ENCODE measurements around the gene COLQ.
"Not testable (repeated sequence)": the region's sequence is repeated elsewhere in the genome, so short reads cannot be mapped to it uniquely, and the experiment has no call there.

COLQ gene

DNA sequence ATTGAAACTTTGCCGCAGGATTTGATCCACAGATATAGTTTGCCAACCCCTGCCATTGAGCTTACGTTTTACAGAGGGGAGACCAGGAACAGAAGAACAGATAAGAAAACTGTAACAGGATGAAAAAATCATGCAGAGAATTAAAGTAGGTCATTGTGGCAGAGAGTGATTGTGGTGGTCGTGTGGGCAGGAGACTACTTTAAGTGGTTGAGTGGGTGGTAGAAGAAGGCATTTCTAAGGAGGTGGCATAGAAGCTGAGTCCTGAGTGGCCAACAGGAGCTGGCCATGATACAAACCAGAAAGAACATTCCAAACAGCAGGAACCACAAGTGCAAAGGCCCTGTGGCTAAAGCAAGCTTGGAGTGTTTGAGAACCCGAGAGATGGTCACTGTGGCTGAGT is 34.5 kb downstream of the COLQ start:
- no peak for DNase-seq

DNA sequence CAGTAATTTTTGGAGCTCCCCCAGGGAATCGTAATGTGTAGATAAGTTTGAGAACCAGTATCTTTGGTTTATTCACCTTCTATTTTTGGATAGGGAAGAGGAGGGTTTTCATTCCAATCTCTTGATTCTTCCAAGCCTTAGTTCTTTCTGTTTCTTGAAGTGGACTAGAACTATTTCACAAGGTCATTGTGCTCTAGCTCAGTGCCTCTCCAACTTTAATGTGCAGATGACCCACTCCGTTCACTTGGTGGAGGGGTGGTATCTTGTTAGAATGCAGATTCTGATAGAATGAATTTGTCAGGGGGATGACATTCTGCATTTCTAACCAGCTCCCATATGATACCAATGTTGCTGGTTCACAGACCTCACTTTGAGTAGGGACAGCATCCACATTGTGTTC is 35.5 kb downstream of the COLQ start:
- no peak for DNase-seq

DNA sequence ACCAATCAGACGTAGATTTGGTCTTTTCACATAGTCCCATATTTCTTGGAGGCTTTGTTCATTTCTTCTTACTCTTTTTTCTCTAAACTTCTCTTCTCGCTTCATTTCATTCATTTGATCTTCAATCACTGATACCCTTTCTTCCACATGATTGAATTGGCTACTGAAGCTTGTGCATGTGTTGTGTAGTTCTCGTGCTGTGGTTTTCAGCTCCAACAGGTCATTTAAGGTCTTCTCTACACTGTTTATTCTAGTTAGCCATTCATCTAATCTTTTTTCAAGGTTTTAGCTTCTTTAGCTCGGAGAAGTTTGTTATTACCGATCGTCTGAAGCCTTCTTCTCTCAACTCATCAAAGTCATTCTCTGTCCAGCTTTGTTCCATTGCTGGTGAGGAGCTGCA is 37.0 kb downstream of the COLQ start:
- not testable (repeated sequence) for DNase-seq

DNA sequence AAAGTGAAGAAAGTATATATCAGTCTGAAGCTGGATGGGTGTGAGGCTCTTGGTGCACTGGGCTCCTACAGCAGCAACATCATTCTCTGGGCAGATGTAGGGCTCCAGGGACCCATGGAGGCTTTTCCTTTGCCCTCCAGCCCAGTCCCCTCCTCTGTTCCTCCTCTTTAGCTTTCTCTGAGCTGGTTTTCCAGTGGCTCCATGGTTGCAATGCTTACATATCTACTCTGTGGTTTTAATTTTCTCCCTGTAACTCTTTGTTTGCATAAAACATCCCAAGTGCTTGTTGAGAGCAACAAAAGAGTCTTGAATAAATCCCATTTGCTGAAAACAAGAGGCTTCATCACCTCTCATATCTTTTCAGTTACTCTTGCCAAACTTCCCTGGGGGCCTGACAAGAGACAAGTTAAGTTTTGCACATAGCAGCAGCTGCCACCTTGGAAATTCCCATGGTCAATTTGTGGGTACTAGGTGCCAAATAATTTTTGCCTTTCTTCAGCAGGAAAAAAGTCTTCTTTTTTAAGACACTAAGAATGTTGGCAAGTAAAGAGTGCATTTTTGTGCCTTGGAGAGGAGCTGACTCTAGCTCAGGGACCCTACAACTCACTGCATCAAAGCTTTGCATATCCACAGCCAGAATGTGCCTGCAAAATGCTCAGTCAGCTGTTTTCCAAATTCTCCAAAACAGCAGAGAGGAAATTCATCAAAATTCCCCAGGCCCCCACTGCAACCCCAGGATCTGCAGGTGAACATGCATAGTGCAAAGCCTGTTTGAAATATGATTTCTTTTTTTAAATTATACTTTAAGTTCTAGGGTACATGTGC is 41.9 kb downstream of the COLQ start:
- no peak for DNase-seq

DNA sequence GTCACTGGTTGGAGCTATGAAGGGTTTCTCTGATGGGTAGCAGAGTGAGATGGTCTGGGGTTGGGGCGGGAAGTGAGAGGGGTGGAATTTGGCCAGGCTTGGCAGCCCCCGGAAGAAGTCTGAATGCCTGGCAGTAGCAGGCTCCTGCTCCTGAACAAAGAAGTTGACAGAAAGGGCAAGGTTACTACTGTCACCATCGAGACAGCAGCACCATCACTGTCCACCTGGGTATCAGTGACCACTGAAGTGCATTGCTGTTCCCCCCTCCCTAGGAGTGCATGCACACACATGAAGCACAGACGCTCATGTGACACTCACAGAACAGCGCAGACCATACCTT is 42.9 kb downstream of the COLQ start:
- DNase-seq: no peak

DNA sequence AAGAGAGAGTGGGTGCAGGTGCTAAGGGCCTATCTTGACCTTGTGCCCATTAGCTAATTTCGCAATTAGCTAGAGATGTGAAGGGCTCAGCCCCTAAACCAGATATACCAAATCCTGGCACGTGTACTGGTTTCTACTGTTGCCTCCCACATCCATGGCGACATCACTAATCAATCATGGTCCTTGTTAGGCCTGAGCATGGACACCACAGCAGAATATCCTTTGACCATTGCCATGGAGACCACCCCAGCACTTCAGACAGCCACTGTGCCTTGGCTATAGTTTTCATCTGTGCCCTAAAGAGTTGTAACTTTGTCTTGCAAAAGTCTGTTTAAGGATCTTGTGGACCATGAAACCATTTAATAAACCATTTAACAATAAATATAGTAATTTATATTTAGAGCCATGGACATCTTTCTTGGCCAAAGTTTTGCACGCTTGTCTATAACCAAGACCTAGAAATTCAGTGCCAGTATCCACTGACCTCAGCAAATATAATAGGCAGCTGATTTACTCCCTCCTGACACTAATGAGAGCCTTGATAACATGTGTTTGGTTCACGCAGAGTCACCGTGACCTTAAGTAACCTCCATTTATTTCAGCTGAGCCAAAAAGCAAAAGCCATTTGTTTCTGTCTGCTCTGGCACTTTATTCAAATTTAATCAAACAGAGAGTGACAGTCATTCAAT is 43.4 kb downstream of the COLQ start:
- DNase-seq: no peak

DNA sequence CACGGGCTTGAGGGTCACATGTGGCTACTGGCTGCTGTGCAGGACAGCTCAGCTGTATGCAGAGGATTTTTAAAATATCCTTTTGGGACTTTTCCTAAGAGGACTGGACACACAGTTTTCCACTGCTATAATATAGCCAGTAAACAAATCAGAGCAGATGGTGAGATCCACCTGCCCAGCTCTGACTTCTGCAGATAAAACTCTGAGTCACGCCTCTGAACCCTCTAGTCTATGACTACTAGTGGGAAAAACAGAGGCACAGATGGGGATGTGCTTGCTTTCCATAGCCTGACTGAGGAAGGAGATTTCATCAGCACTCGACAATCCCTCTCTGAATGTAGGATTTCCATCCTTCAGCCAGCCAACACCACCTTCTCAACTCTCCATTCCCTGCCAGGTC is 45.1 kb downstream of the COLQ start:
- DNase-seq: no peak

DNA sequence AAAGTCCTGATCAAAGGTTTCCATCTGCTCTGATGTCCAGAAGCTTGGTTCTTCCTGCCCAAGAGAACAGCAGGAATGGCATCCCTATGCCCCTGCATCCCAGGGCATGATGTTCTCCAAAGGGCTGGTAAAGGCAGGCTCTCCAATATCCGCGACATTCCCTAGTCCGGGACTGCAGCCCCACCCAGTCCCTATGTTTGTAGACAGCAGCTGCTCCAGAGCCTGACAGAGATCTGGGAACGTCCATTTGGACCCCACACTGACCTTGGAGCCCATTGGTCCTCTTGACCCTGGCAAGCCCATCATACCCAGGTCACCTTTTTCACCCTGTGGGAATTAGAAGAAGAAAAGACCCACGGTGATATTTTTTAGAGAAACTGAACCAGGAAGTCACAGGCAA is 46.3 kb downstream of the COLQ start:
- no peak for DNase-seq

DNA sequence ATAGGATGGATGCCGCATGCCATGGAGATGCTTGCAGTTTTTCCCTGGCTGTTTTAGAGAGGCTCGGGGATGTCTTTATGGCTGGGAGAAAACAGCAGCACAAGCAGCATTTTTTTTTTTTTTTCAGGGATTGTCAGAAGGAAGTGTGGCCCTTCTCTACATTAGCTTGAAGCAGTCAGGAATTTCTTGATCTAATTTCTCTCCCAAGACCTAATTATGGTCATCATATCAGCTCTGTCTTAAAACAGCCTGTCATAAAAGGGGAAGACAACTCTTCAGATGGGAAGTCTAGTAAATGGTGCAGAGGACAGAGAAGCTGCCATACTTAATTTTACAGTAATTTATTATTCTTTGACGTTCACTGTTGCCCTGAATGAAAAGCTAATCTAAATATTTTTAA is 49.6 kb downstream of the COLQ start:
- DNase-seq: no peak

DNA sequence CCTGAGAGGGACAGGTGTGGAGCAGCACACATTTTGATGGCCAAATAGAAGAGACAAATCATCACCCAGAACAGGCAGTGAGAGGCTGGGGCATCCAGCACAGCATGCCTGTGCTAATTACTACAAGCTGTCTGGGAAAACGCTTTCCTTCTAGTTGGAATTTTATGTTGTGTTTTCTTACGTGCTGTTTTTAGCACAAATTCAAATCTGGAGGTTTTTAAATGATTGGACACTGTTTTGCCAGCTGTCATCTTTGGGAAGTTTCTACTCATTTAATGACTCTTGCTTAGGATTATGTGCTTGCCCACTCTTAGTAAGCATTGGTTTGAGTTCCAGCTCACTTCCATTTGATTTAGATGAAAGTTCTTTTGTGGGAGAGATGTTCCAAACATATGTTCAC is 50.7 kb downstream of the COLQ start:
- DNase-seq: no peak

DNA sequence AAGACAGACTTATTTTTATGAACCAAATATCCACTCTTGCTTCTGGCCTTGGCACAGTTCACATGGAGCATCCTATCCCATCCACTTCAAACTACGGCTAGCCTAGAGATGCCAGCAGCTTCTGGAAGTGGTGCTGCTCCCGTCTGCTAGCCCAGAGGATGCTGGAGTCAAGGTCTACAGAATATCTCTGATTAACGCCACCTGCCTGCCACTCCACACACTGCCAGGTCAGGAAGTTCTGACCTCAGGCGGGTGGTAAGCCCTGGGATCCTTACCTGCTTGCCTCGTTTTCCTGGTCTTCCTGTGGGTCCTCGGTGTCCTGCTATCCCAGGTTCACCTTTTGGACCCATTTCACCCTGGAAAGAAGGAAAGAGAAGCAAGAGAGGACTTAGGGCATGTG is 51.2 kb downstream of the COLQ start:
- no peak for DNase-seq

DNA sequence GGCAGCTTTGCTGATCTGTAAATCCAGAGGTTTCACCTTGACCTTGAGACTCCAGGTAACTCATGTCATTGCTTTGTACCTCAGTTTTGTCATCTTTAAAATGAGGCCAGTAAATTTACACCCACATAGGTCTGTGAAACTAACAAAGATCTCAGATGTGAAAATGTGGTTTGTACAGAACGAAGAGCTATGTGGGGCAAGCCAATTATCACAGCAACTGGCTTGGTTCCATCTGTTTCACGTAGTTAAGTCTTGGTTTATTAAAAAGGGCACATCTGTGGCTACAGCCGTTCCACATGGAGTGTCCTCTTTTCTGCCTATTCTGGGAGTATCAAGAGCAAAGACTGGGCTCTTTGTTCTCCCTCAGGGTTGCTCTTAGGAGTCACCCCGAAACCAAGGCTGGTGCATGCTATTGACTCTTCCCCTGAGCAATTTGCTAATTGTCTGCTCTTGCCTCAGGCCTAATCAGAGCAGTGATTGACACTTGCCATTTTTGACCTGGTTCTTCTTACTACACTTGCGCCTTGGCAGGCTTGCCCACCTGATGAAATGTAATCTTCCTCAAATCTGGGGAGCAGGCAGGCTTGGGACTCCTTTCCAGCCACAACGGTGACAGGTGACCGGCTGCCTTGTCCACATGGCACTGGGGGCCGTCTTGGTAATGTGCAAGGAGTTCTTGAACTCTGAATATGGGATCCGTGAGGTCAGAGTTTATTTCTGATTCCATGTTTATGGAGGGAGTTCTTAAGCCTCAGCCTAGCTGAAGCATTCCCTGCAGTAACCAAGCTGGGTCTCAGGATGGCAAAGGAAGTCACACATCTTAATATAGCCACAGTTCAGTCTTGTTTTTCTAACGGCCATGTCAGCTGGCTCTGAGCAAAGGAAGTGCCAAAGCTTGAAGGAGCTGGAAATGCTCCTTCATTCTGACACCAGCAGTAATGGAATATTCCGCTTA is 54.0 kb downstream of the COLQ start:
- DNase-seq: no peak

DNA sequence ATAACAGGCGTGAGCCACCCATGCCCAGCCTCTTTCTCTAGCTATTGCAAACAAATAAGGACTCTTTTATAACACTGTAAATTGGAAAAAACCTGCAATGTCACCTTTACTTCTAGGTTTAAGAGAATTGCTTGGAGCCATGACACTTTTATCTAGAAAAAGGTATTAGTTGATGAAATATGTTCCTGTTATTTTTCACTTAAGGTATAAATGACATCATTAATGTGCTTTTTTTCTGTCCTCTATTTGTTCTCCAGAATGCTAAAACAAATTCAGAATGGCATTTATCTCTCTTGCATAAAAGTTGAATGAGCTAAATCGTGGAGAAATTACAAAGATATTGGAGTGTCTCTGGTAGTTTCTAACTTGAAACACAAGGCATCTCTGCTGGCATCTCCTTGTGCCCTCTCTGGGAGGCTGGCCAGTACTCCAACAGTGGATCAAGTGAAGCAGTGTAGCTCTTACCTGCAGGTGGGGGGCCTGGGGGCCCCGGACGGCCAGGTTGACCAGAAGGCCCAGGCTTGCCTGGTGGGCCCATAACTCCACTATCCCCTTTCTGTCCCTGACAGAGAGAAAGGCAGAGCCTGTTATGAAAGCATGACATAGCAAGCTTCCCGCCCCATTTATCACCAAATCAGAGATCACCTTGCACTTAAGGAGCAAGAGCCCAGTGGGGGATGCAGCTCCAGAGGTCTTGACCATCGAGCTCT is 55.5 kb downstream of the COLQ start:
- no peak for DNase-seq

DNA sequence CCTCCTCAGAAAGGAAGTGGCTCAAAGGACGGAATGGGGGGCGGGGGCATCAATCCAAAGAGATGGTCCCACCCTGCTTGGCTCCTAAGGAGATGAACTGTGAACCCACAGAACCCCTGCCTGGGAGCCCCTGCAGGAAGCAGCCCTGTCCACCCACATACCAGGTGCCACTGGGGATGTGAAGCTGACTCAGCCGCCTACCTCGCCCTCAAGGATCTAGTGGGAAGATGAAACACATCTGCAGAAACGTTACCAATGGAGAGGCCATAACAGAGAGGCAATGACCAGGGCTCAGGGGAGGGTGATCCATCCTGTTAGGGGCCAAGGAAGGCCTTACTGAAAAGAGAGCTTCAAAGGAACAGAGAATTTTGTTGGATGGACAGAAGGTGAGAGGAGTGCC is 59.1 kb downstream of the COLQ start:
- DNase-seq: no peak

DNA sequence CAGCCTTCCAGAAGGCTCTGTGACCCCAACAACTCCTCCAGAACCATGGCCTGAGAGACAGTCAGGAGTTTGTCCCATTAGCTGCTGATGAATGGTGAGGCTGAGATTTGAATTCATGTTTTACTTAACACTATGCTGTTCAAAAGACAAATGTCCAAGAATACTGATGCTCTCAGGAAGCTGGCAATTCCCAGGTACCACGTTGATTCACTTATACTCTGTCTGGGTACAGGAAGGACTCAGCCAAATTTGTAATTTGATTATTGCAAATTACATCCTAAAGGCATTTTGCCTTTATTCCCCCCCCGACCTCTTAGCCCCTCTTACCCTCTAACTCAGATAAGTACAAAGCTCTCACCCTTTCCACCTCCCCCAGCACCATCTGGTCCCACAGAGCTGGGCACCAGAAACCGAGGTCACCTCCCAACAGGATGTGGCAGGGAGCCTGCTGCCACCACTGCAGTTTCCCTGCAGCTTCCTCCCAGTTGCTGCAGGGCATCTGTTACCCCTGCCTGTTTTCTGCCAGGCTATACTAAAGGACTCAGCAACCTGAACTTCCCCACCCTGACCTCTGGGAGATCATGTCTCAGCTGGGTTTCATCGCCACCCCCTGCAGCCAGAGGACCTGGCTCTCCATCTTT is 60.5 kb downstream of the COLQ start:
- no peak for DNase-seq

DNA sequence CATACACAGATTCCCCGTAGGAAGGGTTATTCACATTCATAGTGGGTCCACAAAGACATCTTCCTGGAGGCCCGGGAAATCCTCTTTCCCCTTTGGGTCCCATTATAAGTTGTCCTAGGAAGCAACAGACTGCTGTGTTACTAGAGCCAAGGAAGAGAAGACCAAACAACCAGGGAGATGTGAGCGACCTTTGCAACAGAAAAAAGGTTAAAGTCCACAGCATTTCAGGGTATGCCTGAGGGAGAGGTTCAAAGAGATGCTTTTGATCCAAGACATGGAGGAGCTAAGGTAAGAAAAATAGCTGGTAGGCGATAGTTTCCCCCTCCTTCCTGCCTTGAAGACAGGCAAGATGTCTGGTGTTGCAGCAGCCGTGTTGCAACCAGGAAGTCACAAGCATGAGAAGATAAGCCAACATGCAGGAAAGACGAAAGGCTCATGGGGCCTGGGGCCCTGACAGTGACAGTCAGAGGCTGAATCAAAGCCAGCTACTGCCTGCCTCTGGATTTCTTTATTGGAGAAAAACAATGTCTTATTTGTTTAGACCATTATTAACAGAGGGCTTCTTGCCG is 63.2 kb downstream of the COLQ start:
- no peak for DNase-seq

DNA sequence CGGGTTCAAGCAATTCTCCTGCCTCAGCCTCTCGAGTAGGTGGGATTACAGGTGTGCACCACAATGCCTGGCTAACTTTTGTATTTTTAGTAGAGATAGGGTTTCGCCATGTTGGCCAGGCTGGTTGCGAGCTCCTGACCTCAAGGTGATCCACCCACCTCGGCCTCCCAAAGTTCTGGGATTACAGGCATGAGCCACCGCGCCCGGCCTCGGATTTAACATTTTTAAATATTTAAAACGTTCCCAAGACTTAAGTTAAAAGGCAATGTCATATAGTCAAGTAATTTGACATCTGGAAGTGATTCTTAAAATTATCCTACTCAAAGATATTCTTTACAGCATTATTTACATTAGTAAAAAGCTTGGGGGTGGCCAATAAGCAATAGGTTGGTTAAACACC is 64.6 kb downstream of the COLQ start:
- not testable (repeated sequence) for DNase-seq

DNA sequence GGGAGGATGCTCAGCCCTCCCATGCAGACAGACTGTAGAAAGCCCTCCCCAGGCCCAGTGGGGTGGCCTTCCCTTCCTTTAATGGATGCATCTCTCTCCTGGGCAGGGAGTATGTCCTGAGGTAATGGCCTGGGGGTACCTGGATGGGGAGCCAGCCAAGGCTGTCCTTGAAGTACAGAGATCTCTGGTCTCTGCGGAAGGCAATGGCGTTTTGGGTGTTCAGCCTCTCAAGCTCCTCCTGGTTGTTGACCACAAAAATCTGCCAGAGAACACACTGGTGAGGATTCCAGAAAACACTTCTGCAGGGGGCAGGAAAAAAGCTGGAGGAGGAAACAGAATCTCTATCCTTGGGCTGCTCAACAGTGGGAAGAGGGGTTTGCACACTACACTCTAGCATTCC is 65.2 kb downstream of the COLQ start:
- no peak for DNase-seq

DNA sequence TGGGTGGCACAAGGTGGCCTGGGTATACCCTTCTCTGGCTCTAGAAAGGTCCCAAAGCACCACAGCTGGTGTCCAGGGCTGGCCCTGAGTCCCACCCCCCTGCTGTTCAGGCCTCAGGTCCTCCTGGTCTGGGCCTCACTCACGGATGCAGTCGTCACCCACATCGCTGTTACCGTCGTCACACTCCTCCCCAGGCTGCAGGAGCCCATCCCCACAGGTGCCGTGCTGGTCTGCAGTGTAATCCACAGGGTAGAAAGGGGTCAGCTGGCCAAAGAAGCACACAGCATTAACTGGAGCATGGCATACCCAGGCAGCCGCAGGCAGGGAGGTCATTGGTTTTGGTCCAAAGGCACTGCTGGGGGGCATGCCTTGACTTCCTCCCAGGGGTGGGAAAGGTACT is 65.8 kb downstream of the COLQ start:
- DNase-seq: no peak

DNA sequence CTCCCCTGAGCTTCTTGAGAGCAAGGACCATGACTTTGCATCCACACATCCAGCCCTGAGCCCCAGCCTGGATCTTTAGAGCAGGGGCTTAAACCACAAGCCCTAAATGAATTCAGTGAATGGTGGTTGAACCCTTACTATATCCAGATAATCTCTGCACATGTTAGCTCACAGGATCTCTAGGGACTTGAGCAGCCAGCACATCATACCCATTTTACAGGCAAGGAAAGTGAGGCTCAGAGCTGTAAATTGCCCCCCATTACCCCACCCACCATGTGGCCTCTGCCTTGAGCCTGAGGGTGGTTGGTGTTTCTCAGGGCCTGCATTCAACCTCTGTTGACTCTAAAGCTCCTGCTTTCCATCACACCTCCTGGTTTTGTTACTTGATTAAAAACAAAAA is 66.5 kb downstream of the COLQ start:
- DNase-seq: no peak

DNA sequence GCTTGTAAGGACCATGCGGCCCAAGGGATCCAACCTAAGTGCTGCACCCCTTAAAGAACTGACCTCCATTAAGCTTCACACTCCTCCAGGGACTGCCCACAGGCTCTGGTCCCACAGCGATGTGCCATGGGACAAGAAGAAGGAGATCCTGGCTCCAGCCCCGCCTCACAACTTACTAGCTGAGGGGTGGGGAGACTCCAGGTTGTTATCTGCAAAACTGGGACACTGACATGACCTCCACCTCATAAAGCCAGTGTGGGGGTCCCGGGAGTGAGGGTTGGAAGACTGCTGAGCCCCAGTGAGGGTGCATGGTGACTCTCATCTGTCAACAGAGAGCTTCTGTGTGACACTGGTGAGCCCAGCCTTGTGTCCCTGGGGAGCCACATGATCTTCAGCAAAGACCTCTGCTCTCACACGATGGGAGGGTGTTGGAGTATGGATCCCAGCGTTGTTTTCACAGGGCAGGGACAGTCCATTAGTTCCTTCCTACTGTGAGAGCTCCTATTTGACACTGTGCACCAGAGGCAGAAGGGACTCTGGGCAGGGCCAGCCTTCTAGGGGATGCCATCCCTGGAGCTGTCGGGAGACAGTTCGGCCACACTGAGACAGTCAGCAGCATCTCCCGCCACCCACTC is 67.4 kb downstream of the COLQ start:
- DNase-seq: no peak

DNA sequence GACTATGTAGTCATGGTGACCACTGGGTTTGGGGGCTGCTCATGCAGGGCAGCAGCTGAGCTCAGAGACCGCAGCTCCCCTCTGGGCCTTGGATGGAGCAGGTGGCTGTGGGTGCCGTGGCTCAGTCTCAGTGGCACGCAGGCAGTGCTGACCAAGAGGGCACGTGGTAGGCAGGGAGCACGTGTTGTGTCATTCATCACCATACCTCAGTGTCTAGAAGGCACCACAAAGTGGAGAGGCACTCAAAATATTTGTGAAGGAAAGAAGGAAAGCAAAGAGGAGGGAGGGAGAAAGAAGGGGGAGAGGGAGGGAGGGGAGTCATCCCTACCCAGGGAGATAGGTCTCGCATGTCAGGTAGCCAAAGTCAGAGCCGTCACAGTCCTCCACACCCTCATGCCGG is 68.0 kb downstream of the COLQ start:
- DNase-seq: no peak
